ENCODE results near the gene MAP2K3. TPM values are rescaled to one million over a fixed set of nuclear protein-coding genes. Genes with fewer than 3 reads are reported as not detected.

The MAP2K3 gene
- total RNA-seq, 6 donors from 2014 or later = 45.1 to 134 (median 79.5) TPM

DNA sequence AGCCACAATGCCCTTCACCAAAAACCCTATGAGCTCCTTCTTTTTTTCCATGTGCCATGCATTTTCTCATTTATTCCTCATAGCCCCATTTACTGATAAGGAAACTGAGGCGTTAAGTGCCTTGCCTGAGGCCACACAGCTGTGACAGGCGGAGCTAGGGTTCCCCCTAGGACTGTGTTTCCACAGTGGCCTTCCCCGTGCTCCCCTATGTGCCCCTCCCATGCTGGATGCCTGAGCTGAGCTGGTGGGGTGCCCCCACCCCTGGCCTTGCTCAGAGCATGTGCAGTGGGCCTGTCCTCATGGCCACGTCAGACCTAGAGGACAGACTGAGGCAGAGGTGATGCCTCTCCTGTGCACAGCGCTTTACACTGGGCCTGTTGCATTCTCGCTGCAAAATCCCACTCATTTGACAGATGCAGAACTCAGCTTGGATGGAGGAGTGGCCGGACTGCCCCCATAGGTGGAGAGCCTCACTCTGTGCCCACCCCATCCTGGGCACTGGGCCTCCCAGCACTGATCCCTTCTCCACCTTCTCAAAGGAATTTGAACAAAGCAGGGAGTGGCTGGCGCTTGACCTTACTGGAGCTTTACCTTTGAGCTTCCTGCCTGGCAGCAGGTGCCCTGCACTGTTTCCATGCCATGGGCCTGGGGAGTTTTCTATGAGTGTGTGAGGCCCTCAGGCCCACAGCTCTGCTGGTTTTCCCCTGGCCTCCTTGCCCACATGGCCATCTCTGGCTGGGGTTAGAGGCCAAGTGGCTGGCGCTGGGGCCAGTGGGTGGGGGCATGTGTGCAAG is 2.6 kb downstream of the MAP2K3 start:
- TF ChIP-seq POLR2A (IDR thresholded peaks at IDR 0.05) = no peak
- no peak for TF ChIP-seq POLR2AphosphoS5 (IDR thresholded peaks at IDR 0.05)
- TF ChIP-seq CTCF (IDR thresholded peaks at IDR 0.05) = no peak
- peak in 1 of 4 donors; percentile 75 for TF ChIP-seq EP300 (IDR thresholded peaks at IDR 0.05)
- peak overlapping the region; percentile 19 to 97 (median 91) for H3K4me3 ChIP-seq
- DNase-seq = peak in 1 of 2 donors; percentile 85
- peak overlapping the region; percentile 94 to 99 (median 96) for H3K27ac ChIP-seq
- peaks cover 50 to 61% (median 55%) of the 10 kb centered on the region in 4 donors for H3K4me1 ChIP-seq
- WGBS, 2 donors = 35 to 36% methylated on average over 7 to 9 of the region's 9 CpGs
- H3K9me3 ChIP-seq = no peaks in the 10 kb centered on the region
- peaks cover 3 to 8% (median 7%) of the 10 kb centered on the region in 4 donors for H3K36me3 ChIP-seq
- peaks cover 0 to 4% (median 0%) of the 10 kb centered on the region in 4 donors for H3K27me3 ChIP-seq
- ATAC-seq (ENCODE audit: low FRiP score in 2 of 2) = peak in 1 of 2 donors; percentile 39

GRCh38 chr17:21287703-21288449 is 3.4 kb downstream of the MAP2K3 start:
- H3K36me3 ChIP-seq = peaks cover 5 to 16% (median 10%) of the 10 kb centered on the region in 4 donors
- H3K9me3 ChIP-seq = no peaks in the 10 kb centered on the region
- TF ChIP-seq EP300 (IDR thresholded peaks at IDR 0.05) (peak in 3 of 4 donors; percentile 63 to 97 (median 95)), CTCF (IDR thresholded peaks at IDR 0.05) (peak in 1 of 6 experiments; percentile 34), POLR2AphosphoS5 (IDR thresholded peaks at IDR 0.05) (peak; percentile 96), POLR2A (IDR thresholded peaks at IDR 0.05) (peak in 2 of 4 donors; percentile 67 to 72)
- H3K4me1 ChIP-seq = peaks cover 50 to 61% (median 55%) of the 10 kb centered on the region in 4 donors
- peak overlapping the region in 3 of 4 donors; percentile 87 to 97 (median 95) for H3K4me3 ChIP-seq
- peak overlapping the region; percentile 94 to 99 (median 96) for H3K27ac ChIP-seq
- DNase-seq (peak; percentile 94 to 98), ATAC-seq (ENCODE audit: low FRiP score in 2 of 2) (peak; percentile 73 to 88)
- WGBS, 2 donors = 0 to 1% methylated on average over 2 to 18 of the region's 18 CpGs
- peaks cover 0 to 4% (median 0%) of the 10 kb centered on the region in 4 donors for H3K27me3 ChIP-seq

- Histone ChIP-seq H3K9me3 (no peaks in the 10 kb centered on the region), H3K27me3 (peaks cover 0 to 4% (median 0%) of the 10 kb centered on the region in 4 donors), H3K4me3 (peak overlapping the region in 3 of 4 donors; percentile 87 to 97 (median 95)), H3K36me3 (peaks cover 6 to 21% (median 13%) of the 10 kb centered on the region in 4 donors), H3K27ac (peak overlapping the region; percentile 94 to 99 (median 96)), H3K4me1 (peaks cover 47 to 57% (median 50%) of the 10 kb centered on the region in 4 donors)
- TF ChIP-seq EP300 (IDR thresholded peaks at IDR 0.05) (no peak), POLR2AphosphoS5 (IDR thresholded peaks at IDR 0.05) (no peak), POLR2A (IDR thresholded peaks at IDR 0.05) (no peak), CTCF (IDR thresholded peaks at IDR 0.05) (peak in 1 of 6 experiments; percentile 17)
- DNase-seq = peak in 1 of 2 donors; percentile 29
- no peak for ATAC-seq (ENCODE audit: low FRiP score in 2 of 2)
- 30 to 72% methylated on average over 3 to 6 of the region's 6 CpGs for WGBS, 2 donors
Measured at GRCh38 chr17:21288571-21289017, 4.1 kb downstream of the MAP2K3 start.

GRCh38 chr17:21289175-21289901 is 4.8 kb downstream of the MAP2K3 start:
- H3K27me3 ChIP-seq = peaks cover 0 to 4% (median 0%) of the 10 kb centered on the region in 4 donors
- DNase-seq (no peak), ATAC-seq (ENCODE audit: low FRiP score in 2 of 2) (no peak)
- WGBS, 2 donors = 79 to 86% methylated on average over 10 of the region's 11 CpGs
- H3K9me3 ChIP-seq = no peaks in the 10 kb centered on the region
- H3K4me3 ChIP-seq = peak overlapping the region in 1 of 4 donors; percentile 87
- H3K4me1 ChIP-seq = peaks cover 43 to 51% (median 45%) of the 10 kb centered on the region in 4 donors
- TF ChIP-seq POLR2AphosphoS5 (IDR thresholded peaks at IDR 0.05) = no peak
- TF ChIP-seq CTCF (IDR thresholded peaks at IDR 0.05) = no peak
- no peak for TF ChIP-seq EP300 (IDR thresholded peaks at IDR 0.05)
- no peak for TF ChIP-seq POLR2A (IDR thresholded peaks at IDR 0.05)
- H3K27ac ChIP-seq = peak overlapping the region; percentile 94 to 99 (median 96)
- peaks cover 6 to 22% (median 13%) of the 10 kb centered on the region in 4 donors for H3K36me3 ChIP-seq
